ENCODE results near the gene ST6GALNAC2.

GRCh38 chr17:76577876-76578275 is 7.8 kb downstream of the ST6GALNAC2 start:
- TF ChIP-seq POLR2A (IDR thresholded peaks at IDR 0.05) (no peak), CTCF (IDR thresholded peaks at IDR 0.05) (no peak)

Measured in tibial nerve (tissue), 3 donors.